Gastrocnemius medialis (tissue), 4 donors: ENCODE results near the gene TK1.

Experiments used
- POLR2A ChIP-seq, 2 donors: fragments of 450-650 bp; IDR thresholded peaks; one replicate each; pipeline ENCODE4 v1.6.1; 2017; ENCODE audit warnings: antibody characterized with exemption in 2 of 2, mild to moderate bottlenecking in 2 of 2, moderate library complexity in 2 of 2
- TF ChIP-seq, protein P1 (sequence below), 5 experiments: fragments of 450-650 bp in 3 of 5; fragments of 200-600 bp in 2 of 5; sonication (generic) in 2 of 5; IDR thresholded peaks in 4 of 5; conservative IDR thresholded peaks in 1 of 5; 1 replicate in 4 of 5; 2 replicates in 1 of 5; pipeline ENCODE4 v1.5.1; 2016 to 2019; ENCODE audit warnings: antibody characterized with exemption in 5 of 5, mild to moderate bottlenecking in 3 of 5, moderate library complexity in 3 of 5

DNA sequence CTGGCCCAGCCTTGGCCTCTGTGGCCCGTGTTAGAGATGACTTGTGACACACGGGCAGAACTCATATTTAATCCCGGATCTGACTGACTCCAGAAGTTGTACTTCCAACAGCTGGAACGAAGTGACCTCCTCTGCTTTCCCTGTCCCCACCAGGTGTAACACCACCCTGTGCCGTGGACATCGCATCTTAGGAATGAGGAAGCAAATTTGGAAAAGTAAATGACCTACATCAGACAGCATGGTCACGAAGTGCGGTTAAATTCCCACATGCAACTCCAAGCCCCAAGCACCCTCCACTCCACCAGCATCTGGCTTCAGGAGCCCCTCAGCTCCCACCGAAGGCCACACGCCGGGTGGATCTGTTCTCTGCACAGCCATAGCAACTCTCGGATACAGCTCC is 2.9 kb downstream of the TK1 start:
- TF ChIP-seq, protein P1, sequence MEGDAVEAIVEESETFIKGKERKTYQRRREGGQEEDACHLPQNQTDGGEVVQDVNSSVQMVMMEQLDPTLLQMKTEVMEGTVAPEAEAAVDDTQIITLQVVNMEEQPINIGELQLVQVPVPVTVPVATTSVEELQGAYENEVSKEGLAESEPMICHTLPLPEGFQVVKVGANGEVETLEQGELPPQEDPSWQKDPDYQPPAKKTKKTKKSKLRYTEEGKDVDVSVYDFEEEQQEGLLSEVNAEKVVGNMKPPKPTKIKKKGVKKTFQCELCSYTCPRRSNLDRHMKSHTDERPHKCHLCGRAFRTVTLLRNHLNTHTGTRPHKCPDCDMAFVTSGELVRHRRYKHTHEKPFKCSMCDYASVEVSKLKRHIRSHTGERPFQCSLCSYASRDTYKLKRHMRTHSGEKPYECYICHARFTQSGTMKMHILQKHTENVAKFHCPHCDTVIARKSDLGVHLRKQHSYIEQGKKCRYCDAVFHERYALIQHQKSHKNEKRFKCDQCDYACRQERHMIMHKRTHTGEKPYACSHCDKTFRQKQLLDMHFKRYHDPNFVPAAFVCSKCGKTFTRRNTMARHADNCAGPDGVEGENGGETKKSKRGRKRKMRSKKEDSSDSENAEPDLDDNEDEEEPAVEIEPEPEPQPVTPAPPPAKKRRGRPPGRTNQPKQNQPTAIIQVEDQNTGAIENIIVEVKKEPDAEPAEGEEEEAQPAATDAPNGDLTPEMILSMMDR (IDR thresholded peaks at IDR 0.05 in 4 of 5, conservative IDR thresholded peaks at IDR 0.05 in 1 of 5): no peak
- no peak for TF ChIP-seq POLR2A (IDR thresholded peaks at IDR 0.05)
